Nephron (organoid): Measurements from ENCODE around the gene FOXL3.

Source experiments
- H3K27ac Mint-ChIP-seq, 3 experiments: 2 replicates each; pipeline ENCODE4 v1.8.0; 2020; ENCODE audit warnings: mixed read lengths in 3 of 3, mild to moderate bottlenecking in 2 of 3, moderate library complexity in 1 of 3
- H3K27me3 Mint-ChIP-seq: 2 replicates; pipeline ENCODE4 v1.8.0; 2021; ENCODE audit warnings: low read depth, mild to moderate bottlenecking, moderate library complexity, mixed read lengths
- H3K36me3 Mint-ChIP-seq: 2 replicates; pipeline ENCODE4 v1.8.0; 2020; ENCODE audit warnings: low read depth, mixed read lengths
- H3K4me1 Mint-ChIP-seq: 2 replicates; pipeline ENCODE4 v1.8.0; 2020; ENCODE audit warnings: mixed read lengths
- H3K4me3 Mint-ChIP-seq, 3 experiments: 2 replicates each; pipeline ENCODE4 v1.8.0; 2020; ENCODE audit warnings: mild to moderate bottlenecking in 3 of 3, mixed read lengths in 3 of 3, moderate library complexity in 2 of 3
- H3K9me3 Mint-ChIP-seq: 2 replicates; pipeline ENCODE4 v1.8.0; 2020; ENCODE audit warnings: mixed read lengths
- TF ChIP-seq, protein P1 (sequence below), 3 experiments: fragments of 200-600 bp; sonication (generic); IDR thresholded peaks; one replicate each; pipeline ENCODE4 v1.5.0; 2021; ENCODE audit warnings: antibody characterized with exemption in 3 of 3; ENCODE audit not compliant: unreplicated experiment in 3 of 3

FOXL3 gene

DNA sequence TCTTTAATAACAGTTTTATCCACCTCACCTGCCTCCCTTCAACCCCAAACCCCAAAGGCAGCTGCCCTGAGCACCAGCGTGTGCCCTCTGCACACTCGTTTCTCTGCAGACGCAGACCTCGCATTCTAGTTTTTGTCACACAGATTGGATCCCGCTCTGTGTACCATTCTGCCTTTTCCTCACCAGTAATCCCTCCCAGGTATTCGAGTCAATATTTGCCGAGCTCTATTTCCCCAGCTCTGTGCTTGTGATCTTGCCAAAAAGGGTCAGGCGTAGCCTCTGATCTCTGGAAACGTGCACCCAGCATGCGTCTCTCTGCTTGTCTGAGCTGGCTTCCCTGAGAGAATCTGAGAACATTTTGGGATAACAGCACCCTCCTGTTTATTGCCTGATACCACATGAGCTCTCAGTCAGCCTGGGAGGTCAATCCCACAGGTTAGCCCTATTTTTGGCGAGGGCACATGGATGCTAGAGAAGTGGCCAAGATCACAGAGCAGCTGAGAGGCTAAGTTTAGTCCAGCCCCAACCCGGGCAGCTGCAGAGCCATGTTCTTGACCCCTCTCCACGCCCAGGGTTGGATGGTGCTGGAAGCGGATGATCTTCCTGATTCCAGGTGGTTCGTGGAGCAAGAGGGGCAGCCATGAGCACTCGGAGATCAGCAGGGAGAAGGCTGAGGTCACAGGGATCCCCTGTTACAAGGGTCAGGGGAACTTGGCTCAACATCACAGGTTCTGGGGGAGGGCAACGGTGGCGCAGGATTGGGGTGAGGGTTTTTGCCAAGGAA, 29.1 kb downstream of the FOXL3 start:
- peaks cover 23% of the 10 kb centered on the region for H3K9me3 Mint-ChIP-seq

DNA sequence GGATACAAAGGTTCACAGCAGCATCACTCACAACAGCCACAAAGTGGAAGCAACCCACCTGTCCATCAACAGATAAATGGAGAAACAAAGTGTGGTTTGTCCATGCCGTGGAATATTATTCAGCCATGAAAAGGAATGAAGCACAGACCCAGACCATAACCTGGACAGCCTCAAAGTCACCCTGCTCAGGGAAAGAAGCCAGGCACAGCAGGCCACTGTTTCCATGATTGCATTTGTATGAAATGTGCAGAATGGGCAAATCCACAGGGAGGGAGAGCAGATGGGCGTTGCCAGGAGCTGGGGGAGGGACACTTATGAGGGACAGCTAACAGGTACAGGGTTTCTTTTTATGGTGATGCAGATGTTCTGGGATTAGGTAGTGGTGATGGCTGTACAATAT, 30.3 kb downstream of the FOXL3 start:
- H3K27me3 Mint-ChIP-seq: peaks cover 46% of the 10 kb centered on the region
- peaks cover 3% of the 10 kb centered on the region for H3K36me3 Mint-ChIP-seq
- TF ChIP-seq, protein P1, sequence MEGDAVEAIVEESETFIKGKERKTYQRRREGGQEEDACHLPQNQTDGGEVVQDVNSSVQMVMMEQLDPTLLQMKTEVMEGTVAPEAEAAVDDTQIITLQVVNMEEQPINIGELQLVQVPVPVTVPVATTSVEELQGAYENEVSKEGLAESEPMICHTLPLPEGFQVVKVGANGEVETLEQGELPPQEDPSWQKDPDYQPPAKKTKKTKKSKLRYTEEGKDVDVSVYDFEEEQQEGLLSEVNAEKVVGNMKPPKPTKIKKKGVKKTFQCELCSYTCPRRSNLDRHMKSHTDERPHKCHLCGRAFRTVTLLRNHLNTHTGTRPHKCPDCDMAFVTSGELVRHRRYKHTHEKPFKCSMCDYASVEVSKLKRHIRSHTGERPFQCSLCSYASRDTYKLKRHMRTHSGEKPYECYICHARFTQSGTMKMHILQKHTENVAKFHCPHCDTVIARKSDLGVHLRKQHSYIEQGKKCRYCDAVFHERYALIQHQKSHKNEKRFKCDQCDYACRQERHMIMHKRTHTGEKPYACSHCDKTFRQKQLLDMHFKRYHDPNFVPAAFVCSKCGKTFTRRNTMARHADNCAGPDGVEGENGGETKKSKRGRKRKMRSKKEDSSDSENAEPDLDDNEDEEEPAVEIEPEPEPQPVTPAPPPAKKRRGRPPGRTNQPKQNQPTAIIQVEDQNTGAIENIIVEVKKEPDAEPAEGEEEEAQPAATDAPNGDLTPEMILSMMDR (IDR thresholded peaks at IDR 0.05; ENCODE audit: unreplicated experiment in 3 of 3): no peak
- H3K27ac Mint-ChIP-seq: no peak overlapping the region
- no peak overlapping the region for H3K4me3 Mint-ChIP-seq
- H3K9me3 Mint-ChIP-seq: peaks cover 18% of the 10 kb centered on the region
- H3K4me1 Mint-ChIP-seq: peaks cover 28% of the 10 kb centered on the region

More for the DNA sequence above, 29.1 kb downstream of the FOXL3 start:
- Mint-ChIP-seq H3K27me3 (peaks cover 42% of the 10 kb centered on the region), H3K27ac (peak overlapping the region in 1 of 3 experiments; percentile 0), H3K4me1 (peaks cover 28% of the 10 kb centered on the region), H3K36me3 (peaks cover 3% of the 10 kb centered on the region), H3K4me3 (peak overlapping the region in 1 of 3 experiments; percentile 18)
- TF ChIP-seq, protein P1 (IDR thresholded peaks at IDR 0.05; ENCODE audit: unreplicated experiment in 3 of 3): no peak

DNA sequence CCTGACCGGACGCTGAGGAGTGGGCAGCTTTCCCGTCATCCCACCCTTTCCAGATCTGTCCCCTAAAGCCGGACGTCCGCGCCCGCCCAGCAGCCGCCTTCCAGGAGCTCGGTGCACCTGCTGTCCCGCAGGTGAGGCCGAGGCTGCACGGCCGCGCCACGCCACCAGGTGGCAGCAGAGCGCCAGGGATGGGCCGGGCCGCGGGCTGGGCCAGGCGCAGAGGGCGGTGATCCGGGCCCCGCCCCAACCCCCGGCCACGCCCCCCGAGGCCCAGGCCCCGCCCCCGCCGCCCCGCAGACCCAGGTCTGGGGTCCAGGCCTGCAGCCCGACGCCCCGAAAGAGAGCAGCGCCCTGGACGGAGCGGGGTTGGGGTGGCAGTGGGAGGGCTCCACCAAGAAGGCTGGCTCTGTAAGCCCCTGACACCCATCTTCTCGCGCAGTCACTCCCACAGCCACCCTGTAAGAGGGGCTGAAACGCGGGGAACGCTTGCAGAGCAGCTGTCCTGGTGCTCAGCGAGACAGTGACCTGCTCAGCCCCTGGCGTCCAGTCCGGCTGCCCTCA, 32.2 kb downstream of the FOXL3 start:
- peaks cover 3% of the 10 kb centered on the region for H3K36me3 Mint-ChIP-seq
- peaks cover 39% of the 10 kb centered on the region for H3K4me1 Mint-ChIP-seq
- TF ChIP-seq, protein P1 (IDR thresholded peaks at IDR 0.05; ENCODE audit: unreplicated experiment in 3 of 3): peak; percentile 96 to 99 (median 98)
- H3K27ac Mint-ChIP-seq: no peak overlapping the region
- H3K4me3 Mint-ChIP-seq: peak overlapping the region in 1 of 3 experiments; percentile 45
- H3K27me3 Mint-ChIP-seq: peaks cover 42% of the 10 kb centered on the region
- H3K9me3 Mint-ChIP-seq: peaks cover 11% of the 10 kb centered on the region

DNA sequence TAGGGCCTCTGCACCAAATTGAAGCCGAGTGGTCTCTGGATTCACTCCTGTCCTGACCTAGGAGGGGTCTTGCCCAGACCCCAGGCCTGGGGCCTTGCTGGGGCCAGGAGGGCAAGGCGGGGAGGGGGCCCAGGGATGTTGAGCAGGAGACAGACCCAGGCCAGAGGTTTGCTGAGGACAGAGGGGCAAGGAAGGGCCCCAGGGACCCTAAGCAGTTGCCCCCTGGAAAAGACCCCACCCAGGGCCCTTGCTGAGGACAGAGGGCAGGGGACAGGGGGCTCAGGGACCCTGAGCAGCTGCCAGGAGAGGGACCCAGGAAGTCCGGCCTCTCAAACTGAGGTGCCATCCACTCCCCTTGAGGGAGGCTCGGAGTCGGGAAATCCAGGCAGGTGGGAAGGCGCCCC, 32.7 kb downstream of the FOXL3 start:
- TF ChIP-seq, protein P1 (IDR thresholded peaks at IDR 0.05; ENCODE audit: unreplicated experiment in 3 of 3): no peak

DNA sequence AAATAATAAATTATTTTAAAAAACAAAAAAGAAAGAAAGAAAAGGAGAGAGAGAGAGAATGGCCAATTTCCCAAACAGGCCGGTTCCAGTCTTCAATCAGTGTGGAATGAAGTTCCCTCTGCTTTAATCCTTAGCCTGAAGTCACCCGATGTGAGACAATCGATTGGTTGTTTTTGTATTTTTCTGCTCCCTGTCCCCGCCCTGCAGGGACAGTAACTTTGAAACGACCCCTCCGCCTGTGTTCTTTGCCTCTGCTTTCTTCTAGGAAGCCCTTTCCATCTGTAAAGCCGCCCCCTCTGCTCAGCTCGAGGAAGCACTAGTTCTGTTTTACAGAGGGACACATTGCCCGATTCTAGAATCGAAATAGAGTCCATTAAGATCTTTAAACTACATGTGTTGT, 33.4 kb downstream of the FOXL3 start:
- H3K4me3 Mint-ChIP-seq: peak overlapping the region in 1 of 3 experiments; percentile 1
- H3K9me3 Mint-ChIP-seq: peaks cover 2% of the 10 kb centered on the region
- H3K4me1 Mint-ChIP-seq: peaks cover 36% of the 10 kb centered on the region
- no peak overlapping the region for H3K27ac Mint-ChIP-seq
- H3K36me3 Mint-ChIP-seq: no peaks in the 10 kb centered on the region
- TF ChIP-seq, protein P1 (IDR thresholded peaks at IDR 0.05; ENCODE audit: unreplicated experiment in 3 of 3): no peak
- peaks cover 42% of the 10 kb centered on the region for H3K27me3 Mint-ChIP-seq

More for the DNA sequence above, 32.7 kb downstream of the FOXL3 start:
- peak overlapping the region in 1 of 3 experiments; percentile 45 for H3K4me3 Mint-ChIP-seq
- H3K4me1 Mint-ChIP-seq: peaks cover 37% of the 10 kb centered on the region
- H3K36me3 Mint-ChIP-seq: peaks cover under 1% of the 10 kb centered on the region
- peaks cover 5% of the 10 kb centered on the region for H3K9me3 Mint-ChIP-seq
- H3K27me3 Mint-ChIP-seq: peaks cover 42% of the 10 kb centered on the region
- H3K27ac Mint-ChIP-seq: no peak overlapping the region
